Measurements from ENCODE around the gene CLCN4. TPM values are rescaled to one million over a fixed set of nuclear protein-coding genes. Genes with fewer than 3 reads are reported as not detected.

Gene CLCN4
- total and polyA plus RNA-seq, 2 donors from 2014 or later = 2.4 to 7.3 TPM

- H3K4me1 ChIP-seq (ENCODE audit: control insufficient read depth in 2 of 3, insufficient read depth in 2 of 3, low read depth in 1 of 3, low read length in 3 of 3) = peaks cover 0 to 3% (median 2%) of the 10 kb centered on the region in 3 donors
- no peak for FAIRE-seq
- H3K27ac ChIP-seq (ENCODE audit: low read depth in 2 of 2, low read length in 2 of 2) = no peak overlapping the region
Measured at GRCh38 chrX:10175319-10175871, 18.6 kb downstream of the CLCN4 start.

GRCh38 chrX:10176121-10177003 lies 19.6 kb downstream of the CLCN4 start:
- no peaks in the 10 kb centered on the region for H3K9me3 ChIP-seq (ENCODE audit: control insufficient read depth in 2 of 3, insufficient read depth in 1 of 3, low read length in 3 of 3)
- peaks cover 0 to 3% (median 2%) of the 10 kb centered on the region in 3 donors for H3K4me1 ChIP-seq (ENCODE audit: control insufficient read depth in 2 of 3, insufficient read depth in 2 of 3, low read depth in 1 of 3, low read length in 3 of 3)
- H3K4me3 ChIP-seq (ENCODE audit: low read length in 3 of 3) = no peak overlapping the region
- peaks cover 3% of the 10 kb centered on the region for H3K27me3 ChIP-seq (ENCODE audit: control insufficient read depth, insufficient read depth, low read length)
- H3K9ac ChIP-seq (ENCODE audit: low read length in 3 of 3) = no peak overlapping the region
- peak overlapping the region in 1 of 2 donors; percentile 11 for H3K27ac ChIP-seq (ENCODE audit: low read depth in 2 of 2, low read length in 2 of 2)
- intact Hi-C loops (cut with DNase I) = no loop called here
- no peak for FAIRE-seq
- no peaks in the 10 kb centered on the region for H3K36me3 ChIP-seq (ENCODE audit: control insufficient read depth in 2 of 3, insufficient read depth in 3 of 3, low read length in 3 of 3)
- DNase-seq = no peak
- no peak for TF ChIP-seq CTCF (IDR thresholded peaks at IDR 0.05; ENCODE audit: borderline replicate concordance, extremely low read depth, insufficient read depth)

More at GRCh38 chrX:10175319-10175871, 18.6 kb downstream of the CLCN4 start:
- TF ChIP-seq CTCF (IDR thresholded peaks at IDR 0.05; ENCODE audit: borderline replicate concordance, extremely low read depth, insufficient read depth) = no peak
- H3K9ac ChIP-seq (ENCODE audit: low read length in 3 of 3) = no peak overlapping the region
- DNase-seq = no peak
- no peaks in the 10 kb centered on the region for H3K36me3 ChIP-seq (ENCODE audit: control insufficient read depth in 2 of 3, insufficient read depth in 3 of 3, low read length in 3 of 3)
- intact Hi-C loops (cut with DNase I) = no loop called here
- no peaks in the 10 kb centered on the region for H3K9me3 ChIP-seq (ENCODE audit: control insufficient read depth in 2 of 3, insufficient read depth in 1 of 3, low read length in 3 of 3)
- H3K4me3 ChIP-seq (ENCODE audit: low read length in 3 of 3) = no peak overlapping the region
- peaks cover 3% of the 10 kb centered on the region for H3K27me3 ChIP-seq (ENCODE audit: control insufficient read depth, insufficient read depth, low read length)

GRCh38 chrX:10177004-10177396 lies 20.2 kb downstream of the CLCN4 start:
- no peak overlapping the region for H3K27ac ChIP-seq (ENCODE audit: low read depth in 2 of 2, low read length in 2 of 2)
- TF ChIP-seq CTCF (IDR thresholded peaks at IDR 0.05; ENCODE audit: borderline replicate concordance, extremely low read depth, insufficient read depth) = no peak
- H3K36me3 ChIP-seq (ENCODE audit: control insufficient read depth in 2 of 3, insufficient read depth in 3 of 3, low read length in 3 of 3) = no peaks in the 10 kb centered on the region
- H3K4me3 ChIP-seq (ENCODE audit: low read length in 3 of 3) = no peak overlapping the region
- DNase-seq (no peak), FAIRE-seq (no peak)
- H3K9me3 ChIP-seq (ENCODE audit: control insufficient read depth in 2 of 3, insufficient read depth in 1 of 3, low read length in 3 of 3) = no peaks in the 10 kb centered on the region
- H3K9ac ChIP-seq (ENCODE audit: low read length in 3 of 3) = no peak overlapping the region
- peaks cover 0 to 3% (median 2%) of the 10 kb centered on the region in 3 donors for H3K4me1 ChIP-seq (ENCODE audit: control insufficient read depth in 2 of 3, insufficient read depth in 2 of 3, low read depth in 1 of 3, low read length in 3 of 3)
- H3K27me3 ChIP-seq (ENCODE audit: control insufficient read depth, insufficient read depth, low read length) = peaks cover 6% of the 10 kb centered on the region
- intact Hi-C loops (cut with DNase I) = no loop called here

Data from kidney (tissue), 14 donors.